GM18858 (cell line): Measurements from ENCODE around the gene USP35.

Experiments used
- ATAC-seq: cut with Tn5 transposase; IDR thresholded peaks from one replicate; pipeline ENCODE4 v1.9.1; 2021; ENCODE audit not compliant: unreplicated experiment

The USP35 gene

GRCh38 chr11:78262238-78262637 is 73.5 kb downstream of the USP35 start:
- ATAC-seq = no peak

GRCh38 chr11:78262691-78263090 is 74.0 kb downstream of the USP35 start:
- no peak for ATAC-seq
